BE2C (cell line): ENCODE measurements around the gene POLD3.

Experiments used
- DNase-seq: peaks from one replicate; pipeline ENCODE4 v3.0.0-alpha.2; 2020
- H3K27me3 ChIP-seq: fragments of 250-450 bp; sonication (Bioruptor Pico); 2 replicates; pipeline ENCODE4 v1.5.1; 2020; ENCODE audit warnings: mild to moderate bottlenecking
- H3K36me3 ChIP-seq: fragments of 250-450 bp; sonication (Bioruptor Pico); 2 replicates; pipeline ENCODE4 v1.5.1; 2020; ENCODE audit warnings: mild to moderate bottlenecking
- H3K4me1 ChIP-seq: fragments of 250-450 bp; sonication (Bioruptor Pico); 2 replicates; pipeline ENCODE4 v1.5.1; 2020
- H3K4me3 ChIP-seq: 2 replicates; pipeline ENCODE4 v1.5.1; 2011; ENCODE audit warnings: low read depth, low read length
- H3K9me3 ChIP-seq: fragments of 250-450 bp; sonication (Bioruptor Pico); 2 replicates; pipeline ENCODE4 v1.5.1; 2020
- TF ChIP-seq, protein P1 (sequence below): IDR thresholded peaks from 2 replicates; pipeline ENCODE4 v1.5.1; 2012; ENCODE audit warnings: mild to moderate bottlenecking, low read depth, low read length

Gene POLD3

DNA sequence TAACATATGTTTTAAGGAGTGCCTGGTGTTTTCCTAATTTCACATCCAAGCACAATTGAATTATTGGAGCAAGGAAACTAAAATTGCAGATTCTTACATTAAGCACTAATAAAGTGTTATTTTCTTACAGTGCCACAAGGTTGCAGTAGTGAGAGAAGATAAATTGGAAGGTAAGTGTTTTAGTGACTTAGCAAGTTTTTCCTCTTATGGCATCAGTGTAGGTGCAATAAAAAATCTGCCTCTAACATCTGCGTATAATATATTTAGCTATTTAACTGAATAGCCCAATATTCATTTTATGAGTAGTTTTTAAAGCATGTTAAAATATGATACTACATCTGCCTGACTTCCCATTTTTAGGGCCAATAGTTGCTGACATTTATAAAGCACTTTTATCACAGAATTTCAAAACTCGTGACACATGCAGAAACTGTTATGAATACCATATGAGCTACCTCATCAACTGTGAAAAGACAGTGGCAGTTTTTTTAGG is 19.0 kb downstream of the POLD3 start:
- H3K9me3 ChIP-seq = no peaks in the 10 kb centered on the region
- H3K36me3 ChIP-seq = peaks cover 42% of the 10 kb centered on the region
- no peak for DNase-seq
- H3K4me1 ChIP-seq = no peaks in the 10 kb centered on the region
- no peaks in the 10 kb centered on the region for H3K27me3 ChIP-seq
- H3K4me3 ChIP-seq = no peak overlapping the region
- TF ChIP-seq, protein P1, sequence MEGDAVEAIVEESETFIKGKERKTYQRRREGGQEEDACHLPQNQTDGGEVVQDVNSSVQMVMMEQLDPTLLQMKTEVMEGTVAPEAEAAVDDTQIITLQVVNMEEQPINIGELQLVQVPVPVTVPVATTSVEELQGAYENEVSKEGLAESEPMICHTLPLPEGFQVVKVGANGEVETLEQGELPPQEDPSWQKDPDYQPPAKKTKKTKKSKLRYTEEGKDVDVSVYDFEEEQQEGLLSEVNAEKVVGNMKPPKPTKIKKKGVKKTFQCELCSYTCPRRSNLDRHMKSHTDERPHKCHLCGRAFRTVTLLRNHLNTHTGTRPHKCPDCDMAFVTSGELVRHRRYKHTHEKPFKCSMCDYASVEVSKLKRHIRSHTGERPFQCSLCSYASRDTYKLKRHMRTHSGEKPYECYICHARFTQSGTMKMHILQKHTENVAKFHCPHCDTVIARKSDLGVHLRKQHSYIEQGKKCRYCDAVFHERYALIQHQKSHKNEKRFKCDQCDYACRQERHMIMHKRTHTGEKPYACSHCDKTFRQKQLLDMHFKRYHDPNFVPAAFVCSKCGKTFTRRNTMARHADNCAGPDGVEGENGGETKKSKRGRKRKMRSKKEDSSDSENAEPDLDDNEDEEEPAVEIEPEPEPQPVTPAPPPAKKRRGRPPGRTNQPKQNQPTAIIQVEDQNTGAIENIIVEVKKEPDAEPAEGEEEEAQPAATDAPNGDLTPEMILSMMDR = peak; percentile 52

DNA sequence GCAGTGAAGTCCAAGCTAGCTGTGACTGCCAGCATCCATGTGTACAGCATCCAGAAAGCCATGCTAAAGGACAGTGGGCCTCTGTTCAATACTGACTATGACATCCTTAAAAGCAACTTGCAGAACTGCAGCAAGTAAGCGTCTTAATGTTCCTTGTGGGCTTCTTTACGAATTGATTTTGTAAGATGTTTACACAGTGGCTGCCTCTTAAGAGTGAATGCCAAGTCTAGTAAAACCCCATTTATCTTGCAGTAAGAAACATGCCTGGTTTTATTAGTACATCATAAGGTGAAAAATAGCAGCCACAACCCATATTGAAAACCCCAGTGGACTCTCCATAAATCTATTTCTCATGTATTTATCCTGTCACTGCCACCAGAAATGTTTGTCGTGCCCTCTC is 20.5 kb downstream of the POLD3 start:
- Histone ChIP-seq H3K27me3 (no peaks in the 10 kb centered on the region), H3K36me3 (peaks cover 55% of the 10 kb centered on the region), H3K4me1 (no peaks in the 10 kb centered on the region), H3K9me3 (no peaks in the 10 kb centered on the region), H3K4me3 (no peak overlapping the region)
- TF ChIP-seq, protein P1 = no peak
- DNase-seq = no peak

DNA sequence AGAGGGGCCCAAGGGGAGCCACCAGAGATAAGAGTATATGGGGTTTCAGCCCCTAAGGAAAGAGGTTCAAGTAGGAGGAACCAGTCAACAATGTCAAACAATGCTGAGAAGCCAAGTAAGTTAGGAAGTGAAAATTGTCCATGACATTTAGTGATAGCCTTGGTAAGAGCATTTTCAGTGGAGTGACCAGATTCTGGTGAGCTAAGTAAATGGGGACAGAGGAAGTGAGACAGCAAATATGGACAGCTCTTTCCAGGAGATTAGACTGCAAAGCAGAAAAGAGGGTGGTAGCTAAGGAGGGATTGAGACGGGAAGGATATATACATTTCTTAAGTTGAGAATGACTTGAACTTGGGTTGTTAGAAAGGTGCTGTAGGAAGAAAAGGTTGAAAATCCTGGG is 22.9 kb downstream of the POLD3 start:
- TF ChIP-seq, protein P1 = no peak
- Histone ChIP-seq H3K36me3 (peaks cover 68% of the 10 kb centered on the region), H3K4me1 (no peaks in the 10 kb centered on the region; the same call in 1 of the 2 replicates), H3K4me3 (no peak overlapping the region), H3K9me3 (no peaks in the 10 kb centered on the region), H3K27me3 (no peaks in the 10 kb centered on the region)
- DNase-seq = no peak

DNA sequence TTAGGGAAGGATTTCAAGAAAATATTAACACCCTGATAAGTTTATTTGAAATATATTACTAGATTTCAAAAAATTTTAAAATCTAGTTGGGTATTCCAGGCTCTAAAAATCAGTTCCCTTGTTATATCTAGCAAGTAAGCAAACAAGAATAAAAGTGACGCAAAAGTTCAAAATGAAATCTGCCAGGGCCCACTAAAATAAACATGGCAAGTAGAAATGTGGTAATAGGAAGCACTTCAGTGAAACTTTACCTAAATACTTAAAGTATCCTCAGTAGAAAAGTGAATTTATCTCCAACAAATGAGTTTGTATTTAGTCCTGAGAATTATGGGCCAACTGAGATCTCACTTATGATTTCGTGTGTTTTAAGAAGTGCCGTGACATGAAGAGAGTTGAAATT is 23.6 kb downstream of the POLD3 start:
- Histone ChIP-seq H3K9me3 (no peaks in the 10 kb centered on the region), H3K4me3 (no peak overlapping the region), H3K27me3 (no peaks in the 10 kb centered on the region), H3K36me3 (peaks cover 69% of the 10 kb centered on the region), H3K4me1 (no peaks in the 10 kb centered on the region; the same call in 1 of the 2 replicates)
- TF ChIP-seq, protein P1 = no peak
- no peak for DNase-seq

DNA sequence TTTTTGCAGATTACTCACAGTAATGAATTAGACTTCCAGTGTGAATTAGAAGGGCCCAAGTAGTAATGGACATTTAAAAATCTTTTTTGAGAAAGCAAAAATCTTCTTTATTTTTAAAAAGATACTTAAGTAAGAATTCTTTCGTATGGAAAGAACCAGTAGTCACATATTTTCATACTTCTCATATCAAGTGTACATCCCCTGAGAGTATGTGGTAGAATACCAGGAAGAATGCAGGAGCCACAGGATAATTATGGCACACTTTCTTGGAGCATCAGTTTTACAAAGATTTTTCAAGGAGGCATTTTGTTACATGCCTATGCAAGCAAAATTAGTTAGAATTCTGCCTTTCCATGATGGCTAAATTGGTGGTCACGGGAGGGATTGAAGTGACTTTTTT is 28.1 kb downstream of the POLD3 start:
- TF ChIP-seq, protein P1 = no peak
- peaks cover 51% of the 10 kb centered on the region for H3K36me3 ChIP-seq
- H3K4me3 ChIP-seq = no peak overlapping the region
- no peaks in the 10 kb centered on the region for H3K27me3 ChIP-seq
- H3K4me1 ChIP-seq = no peaks in the 10 kb centered on the region; the same call in 1 of the 2 replicates
- no peaks in the 10 kb centered on the region for H3K9me3 ChIP-seq
- no peak for DNase-seq

DNA sequence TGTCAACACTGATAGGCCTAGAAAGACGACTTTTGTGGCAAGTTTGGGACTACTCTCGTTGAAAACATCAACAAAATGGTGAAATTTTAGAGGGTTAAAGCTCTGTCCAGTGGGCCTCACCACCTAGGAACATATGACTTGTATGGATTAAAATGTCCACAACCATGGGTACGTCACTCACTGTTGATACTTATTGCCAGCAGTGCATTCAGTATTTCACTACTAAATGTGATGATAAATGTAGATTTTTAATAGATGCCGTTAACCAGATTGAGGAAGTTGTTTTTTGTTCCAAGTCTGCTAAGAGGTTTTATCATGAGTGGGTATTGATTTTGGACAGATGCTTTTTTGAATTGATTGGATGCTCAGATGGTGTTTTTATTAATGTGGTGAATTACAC is 33.7 kb downstream of the POLD3 start:
- H3K27me3 ChIP-seq = no peaks in the 10 kb centered on the region
- no peak for DNase-seq
- no peaks in the 10 kb centered on the region for H3K4me1 ChIP-seq
- H3K9me3 ChIP-seq = no peaks in the 10 kb centered on the region
- TF ChIP-seq, protein P1 = no peak
- no peak overlapping the region for H3K4me3 ChIP-seq
- peaks cover 25% of the 10 kb centered on the region for H3K36me3 ChIP-seq
